Thyroid gland (tissue), 4 donors: ENCODE measurements around the gene LAMA2.

ENCODE experiments used
- CTCF ChIP-seq, 6 experiments: fragments of 200-600 bp in 3 of 6; fragments of 450-650 bp in 3 of 6; sonication (generic) in 3 of 6; IDR thresholded peaks; one replicate each; pipeline ENCODE4 v1.5.1; 2016 to 2019; ENCODE audit warnings: antibody characterized with exemption in 6 of 6, mild to moderate bottlenecking in 2 of 6, inconsistent platforms in 1 of 6, moderate library complexity in 1 of 6
- POLR2A ChIP-seq, 2 donors: fragments of 450-650 bp; IDR thresholded peaks; one replicate each; pipeline ENCODE4 v1.6.1; 2017; ENCODE audit warnings: antibody characterized with exemption in 2 of 2, mild to moderate bottlenecking in 2 of 2, moderate library complexity in 1 of 2

- TF ChIP-seq CTCF (IDR thresholded peaks at IDR 0.05) (no peak), POLR2A (IDR thresholded peaks at IDR 0.05) (no peak)
These were observed 20.8 kb downstream of the LAMA2 start for GRCh38 chr6:128903715-128904114.
